Osteoblast (primary cell): ENCODE measurements around the gene NRSN2. TPM values are rescaled to one million over a fixed set of nuclear protein-coding genes. Genes with fewer than 3 reads are reported as not detected.
"Not testable (repeated sequence)": the region's sequence is repeated elsewhere in the genome, so short reads cannot be mapped to it uniquely, and the experiment has no call there.

Source experiments
- DNase-seq: peaks from one replicate; pipeline ENCODE4 v3.0.0; 2011; ENCODE audit warnings: low spot score, mixed read lengths; ENCODE audit not compliant: insufficient read length; ENCODE audit errors: missing footprints
- H2AFZ ChIP-seq: 2 replicates; pipeline ENCODE4 v1.6.0; 2011; ENCODE audit warnings: mild to moderate bottlenecking, low read length
- H3K27ac ChIP-seq: 2 replicates; pipeline ENCODE4 v1.5.1; 2011; ENCODE audit warnings: mild to moderate bottlenecking, low read depth, low read length, moderate library complexity
- H3K27me3 ChIP-seq: 2 replicates; pipeline ENCODE4 v1.6.0; 2012; ENCODE audit warnings: mild to moderate bottlenecking, control low read depth, inconsistent platforms, low read length, moderate library complexity; ENCODE audit not compliant: insufficient read depth
- H3K36me3 ChIP-seq: 2 replicates; pipeline ENCODE4 v1.5.1; 2011; ENCODE audit warnings: mild to moderate bottlenecking, low read length, control low read depth, moderate library complexity; ENCODE audit not compliant: insufficient read depth
- H3K4me1 ChIP-seq: 2 replicates; pipeline ENCODE4 v1.5.1; 2011; ENCODE audit warnings: mild to moderate bottlenecking, low read length, control low read depth, moderate library complexity; ENCODE audit not compliant: insufficient read depth
- H3K4me2 ChIP-seq: 2 replicates; pipeline ENCODE4 v1.6.0; 2011; ENCODE audit warnings: mild to moderate bottlenecking, low read length; ENCODE audit not compliant: insufficient read depth
- H3K4me3 ChIP-seq: fragments of 200-600 bp; sonication (generic); 3 replicates; pipeline ENCODE4 v1.5.1; 2012; ENCODE audit warnings: mild to moderate bottlenecking, low read length, inconsistent platforms; ENCODE audit not compliant: insufficient read depth
- H3K79me2 ChIP-seq: 2 replicates; pipeline ENCODE4 v1.6.0; 2012; ENCODE audit warnings: mild to moderate bottlenecking, low read length, control low read depth, inconsistent platforms; ENCODE audit not compliant: insufficient read depth
- H3K9me3 ChIP-seq: 2 replicates; pipeline ENCODE4 v1.5.1; 2011; ENCODE audit warnings: low read depth, low read length, control low read depth
- H4K20me1 ChIP-seq: 2 replicates; pipeline ENCODE4 v1.6.0; 2012; ENCODE audit warnings: mild to moderate bottlenecking, low read length, control low read depth; ENCODE audit not compliant: insufficient read depth
- total RNA-seq: library from RNA; depleted of rRNA; stranded (reverse); fragments of >200 nt; gene quantifications from 2 replicates; pipeline ENCODE4 v1.2.3, GENCODE V29; 2012
- TF ChIP-seq, protein P1 (sequence below): IDR thresholded peaks from 2 replicates; pipeline ENCODE4 v1.5.1; 2011; ENCODE audit warnings: mild to moderate bottlenecking, low read depth, low read length, moderate library complexity; ENCODE audit errors: extremely low read depth

NRSN2 gene
- total RNA-seq, 1 donor = 49.6 TPM

DNA sequence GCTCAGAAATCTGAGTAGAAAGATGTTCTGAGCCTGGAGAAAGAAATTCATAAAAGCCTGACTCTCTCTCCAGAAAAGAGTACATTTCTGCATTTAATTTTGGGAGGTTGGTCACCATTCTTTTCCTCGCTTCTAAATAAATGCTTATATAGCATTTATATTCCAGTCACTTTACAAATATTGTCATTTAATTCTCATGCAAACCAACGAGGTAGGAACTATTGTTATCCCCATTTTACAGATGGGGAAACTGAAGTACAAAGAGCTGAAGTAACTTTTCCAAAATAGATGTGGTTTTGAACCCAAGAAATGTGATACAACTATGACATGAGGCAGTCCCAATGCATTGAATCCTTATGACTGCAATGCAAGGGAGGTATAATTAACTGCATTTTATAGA is 29.2 kb downstream of the NRSN2 start:
- H3K27me3 ChIP-seq = no peaks in the 10 kb centered on the region
- H3K27ac ChIP-seq = no peak overlapping the region
- H2AFZ ChIP-seq = no peak overlapping the region

DNA sequence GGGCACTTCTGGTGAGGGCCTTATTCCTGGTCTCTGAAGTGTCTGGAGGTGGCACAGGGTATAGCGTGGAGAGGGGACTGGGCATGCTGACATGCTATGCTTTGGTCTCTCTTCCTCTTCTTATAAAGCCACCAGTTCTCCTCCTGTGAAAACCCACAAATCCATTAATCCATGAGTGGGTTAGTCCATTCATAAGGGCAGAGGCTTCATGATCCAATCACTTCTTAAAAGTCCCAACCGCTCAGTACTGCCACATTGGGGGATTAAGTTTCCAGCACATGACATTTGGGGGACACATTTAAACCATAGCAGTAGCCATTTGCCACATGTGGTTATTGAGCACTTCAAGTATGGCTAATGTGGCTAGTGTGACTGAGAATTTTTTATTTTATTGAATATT is 29.8 kb downstream of the NRSN2 start:
- TF ChIP-seq, protein P1, sequence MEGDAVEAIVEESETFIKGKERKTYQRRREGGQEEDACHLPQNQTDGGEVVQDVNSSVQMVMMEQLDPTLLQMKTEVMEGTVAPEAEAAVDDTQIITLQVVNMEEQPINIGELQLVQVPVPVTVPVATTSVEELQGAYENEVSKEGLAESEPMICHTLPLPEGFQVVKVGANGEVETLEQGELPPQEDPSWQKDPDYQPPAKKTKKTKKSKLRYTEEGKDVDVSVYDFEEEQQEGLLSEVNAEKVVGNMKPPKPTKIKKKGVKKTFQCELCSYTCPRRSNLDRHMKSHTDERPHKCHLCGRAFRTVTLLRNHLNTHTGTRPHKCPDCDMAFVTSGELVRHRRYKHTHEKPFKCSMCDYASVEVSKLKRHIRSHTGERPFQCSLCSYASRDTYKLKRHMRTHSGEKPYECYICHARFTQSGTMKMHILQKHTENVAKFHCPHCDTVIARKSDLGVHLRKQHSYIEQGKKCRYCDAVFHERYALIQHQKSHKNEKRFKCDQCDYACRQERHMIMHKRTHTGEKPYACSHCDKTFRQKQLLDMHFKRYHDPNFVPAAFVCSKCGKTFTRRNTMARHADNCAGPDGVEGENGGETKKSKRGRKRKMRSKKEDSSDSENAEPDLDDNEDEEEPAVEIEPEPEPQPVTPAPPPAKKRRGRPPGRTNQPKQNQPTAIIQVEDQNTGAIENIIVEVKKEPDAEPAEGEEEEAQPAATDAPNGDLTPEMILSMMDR = no peak
- H3K36me3 ChIP-seq = no peaks in the 10 kb centered on the region
- no peaks in the 10 kb centered on the region for H3K27me3 ChIP-seq
- no peaks in the 10 kb centered on the region for H3K79me2 ChIP-seq
- DNase-seq = no peak
- no peaks in the 10 kb centered on the region for H3K9me3 ChIP-seq
- no peaks in the 10 kb centered on the region for H4K20me1 ChIP-seq
- H3K4me1 ChIP-seq = peaks cover 6% of the 10 kb centered on the region
- no peak overlapping the region for H3K27ac ChIP-seq
- no peak overlapping the region for H2AFZ ChIP-seq
- no peak overlapping the region for H3K4me3 ChIP-seq
- H3K4me2 ChIP-seq = no peak overlapping the region

More for the DNA sequence above, 29.2 kb downstream of the NRSN2 start:
- Histone ChIP-seq H3K4me2 (no peak overlapping the region), H3K79me2 (no peaks in the 10 kb centered on the region), H3K36me3 (no peaks in the 10 kb centered on the region), H3K4me1 (peaks cover 7% of the 10 kb centered on the region), H3K4me3 (no peak overlapping the region), H4K20me1 (no peaks in the 10 kb centered on the region), H3K9me3 (no peaks in the 10 kb centered on the region)
- TF ChIP-seq, protein P1 = no peak
- DNase-seq = no peak

DNA sequence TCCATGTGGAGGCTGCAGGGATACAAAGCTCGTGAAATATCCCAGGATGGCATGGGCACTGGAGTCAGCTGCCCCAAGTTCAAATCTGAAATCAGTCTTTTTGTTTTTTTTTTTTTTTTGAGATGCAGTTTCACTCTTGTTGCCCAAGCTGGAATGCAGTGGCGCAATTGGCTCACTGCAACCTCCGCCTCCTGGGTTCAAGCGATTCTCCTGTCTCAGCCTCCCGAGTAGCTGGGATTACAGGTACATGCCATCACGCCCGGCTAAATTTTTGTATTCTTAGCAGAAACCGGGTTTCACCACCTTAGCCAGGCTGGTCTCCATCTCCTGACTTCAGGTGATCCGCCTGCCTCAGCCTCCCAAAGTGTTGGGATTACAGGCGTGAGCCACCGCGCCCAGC is 30.7 kb downstream of the NRSN2 start:
- not testable (repeated sequence) for H3K36me3 ChIP-seq, H3K4me1 ChIP-seq, H3K79me2 ChIP-seq, H3K9me3 ChIP-seq, H4K20me1 ChIP-seq, H3K27me3 ChIP-seq, H2AFZ ChIP-seq, H3K4me3 ChIP-seq, DNase-seq, H3K27ac ChIP-seq, H3K4me2 ChIP-seq

DNA sequence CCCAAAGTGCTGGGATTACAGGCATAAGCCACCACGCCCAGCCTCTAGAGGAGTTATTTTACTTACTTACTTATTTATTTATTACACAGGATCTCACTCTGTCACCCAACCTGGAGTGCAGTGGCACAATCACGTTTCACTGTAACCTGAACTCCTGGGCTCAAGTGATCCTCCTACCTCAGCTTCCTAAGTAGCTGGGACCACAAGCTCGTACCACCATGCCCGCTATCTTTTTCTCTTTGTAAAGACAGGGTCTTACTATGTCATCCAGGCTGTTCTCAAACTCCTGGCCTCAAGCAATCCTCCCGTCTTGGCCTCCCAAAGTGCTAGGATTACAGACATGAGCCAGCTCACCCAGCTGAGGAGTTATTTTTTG is 32.0 kb downstream of the NRSN2 start:
- H3K27me3 ChIP-seq = no peaks in the 10 kb centered on the region
- H3K27ac ChIP-seq = no peak overlapping the region
- H2AFZ ChIP-seq = no peak overlapping the region
- H3K4me2 ChIP-seq = no peak overlapping the region
- H3K36me3 ChIP-seq = no peaks in the 10 kb centered on the region
- H3K4me3 ChIP-seq = no peak overlapping the region
- no peaks in the 10 kb centered on the region for H3K9me3 ChIP-seq
- DNase-seq = no peak
- H3K4me1 ChIP-seq = no peaks in the 10 kb centered on the region
- TF ChIP-seq, protein P1 = no peak
- H4K20me1 ChIP-seq = peaks cover 10% of the 10 kb centered on the region
- H3K79me2 ChIP-seq = peaks cover 10% of the 10 kb centered on the region
